K562 (cell line): ENCODE results near the gene DPT. TPM values are rescaled to one million over a fixed set of nuclear protein-coding genes. Genes with fewer than 3 reads are reported as not detected.

Experiments
- NR2C2 ChIP-seq, 2 experiments: fragments of 200-800 bp in 1 of 2; sonication (Bioruptor generic) in 1 of 2; sonication (generic) in 1 of 2; formaldehyde crosslinking in 1 of 2; IDR thresholded peaks; 2 replicates each; pipeline versions ENCODE4 v1.6.1 to v1.8.0; 2016 to 2022; ENCODE audit warnings: mild to moderate bottlenecking in 1 of 2, missing compliant biosample characterization in 1 of 2, missing genetic modification characterization in 1 of 2, missing genetic modification reagents in 1 of 2
- YY1 ChIP-seq, 3 experiments: IDR thresholded peaks; 2 replicates each; pipeline ENCODE4 v1.6.1; 2011; ENCODE audit warnings: low read length in 2 of 3, mild to moderate bottlenecking in 2 of 3, moderate library complexity in 2 of 3, borderline replicate concordance in 1 of 3, control low read depth in 1 of 3, low read depth in 1 of 3; ENCODE audit not compliant: insufficient read depth in 3 of 3, insufficient replicate concordance in 2 of 3, control insufficient read depth in 1 of 3, insufficient read length in 1 of 3; ENCODE audit errors: extremely low read depth in 1 of 3
- ZBED1 ChIP-seq: IDR thresholded peaks from 2 replicates; pipeline ENCODE4 v1.6.1; 2014
- ZBTB8A ChIP-seq: fragments of 450-650 bp; IDR thresholded peaks from 2 replicates; pipeline ENCODE4 v1.6.1; 2018; ENCODE audit warnings: mild to moderate bottlenecking, moderate library complexity; ENCODE audit not compliant: partially characterized antibody
- ZNF175 ChIP-seq: fragments of 200-800 bp; sonication (Bioruptor generic); IDR thresholded peaks from 2 replicates; pipeline ENCODE4 v1.6.1; 2016; ENCODE audit warnings: low read depth, mild to moderate bottlenecking, missing genetic modification characterization, missing compliant biosample characterization
- polyA plus RNA-seq, 8 experiments: library from polyadenylated mRNA; depleted of rRNA in 4 of 8; stranded (reverse) in 5 of 8; unstranded in 3 of 8; fragments of >200 nt; fragmentation: Nextera tagmentation in 2 of 8; fragmentation: Illumina TruSeq in 1 of 8; extraction: Ambion mirVana in 2 of 8; extraction: Trizol in 1 of 8; gene quantifications; 2 replicates each; pipeline versions ENCODE4 v1.2.1 to v1.2.3, GENCODE V29; 2011 to 2014; ENCODE audit warnings: inconsistent platforms in 1 of 8, missing spikeins in 1 of 8
- total RNA-seq, 7 experiments: library from RNA; depleted of rRNA in 6 of 7; stranded (reverse); fragments of >200 nt in 6 of 7; fragmentation: Illumina TruSeq in 2 of 7; extraction: Trizol in 2 of 7; gene quantifications; 2 replicates each; pipeline versions ENCODE4 v1.2.1 to v1.2.3, GENCODE V29; 2011 to 2021; ENCODE audit warnings: low replicate concordance in 1 of 7
- TF ChIP-seq, protein P1 (sequence below): sonication (generic); formaldehyde crosslinking; IDR thresholded peaks from 2 replicates; pipeline ENCODE4 v1.8.0; 2022; ENCODE audit warnings: mild to moderate bottlenecking, missing genetic modification reagents
- TF ChIP-seq, protein P2 (sequence below): fragments of 450-650 bp; IDR thresholded peaks from 2 replicates; pipeline ENCODE4 v1.6.1; 2016; ENCODE audit warnings: antibody characterized with exemption

DPT gene
- total and polyA plus RNA-seq, 9 of the 15 experiments (the other 6 are each of a cell fraction or from before 2014, with no cell fraction given), result not detected

DNA sequence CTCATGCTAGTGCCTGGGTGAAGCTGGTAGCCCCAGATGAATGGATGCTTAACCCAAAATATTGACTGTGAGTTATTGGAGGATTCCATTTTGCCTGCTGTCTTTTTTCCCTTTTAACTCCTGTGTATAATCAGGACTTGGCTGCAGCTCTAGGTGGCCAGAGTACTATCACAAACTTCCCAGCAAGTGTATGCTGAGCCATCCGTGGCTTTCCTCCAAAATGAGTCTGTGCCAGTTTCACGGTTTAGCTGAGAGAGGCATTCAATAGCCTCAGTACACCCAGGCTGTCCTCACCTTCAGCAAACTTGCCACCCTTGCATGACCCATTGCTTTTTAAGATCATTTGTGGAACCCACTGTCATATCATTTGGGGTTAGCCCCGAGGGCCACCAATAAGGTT is 5.3 kb upstream of the DPT start (continued):
- TF ChIP-seq, protein P1, sequence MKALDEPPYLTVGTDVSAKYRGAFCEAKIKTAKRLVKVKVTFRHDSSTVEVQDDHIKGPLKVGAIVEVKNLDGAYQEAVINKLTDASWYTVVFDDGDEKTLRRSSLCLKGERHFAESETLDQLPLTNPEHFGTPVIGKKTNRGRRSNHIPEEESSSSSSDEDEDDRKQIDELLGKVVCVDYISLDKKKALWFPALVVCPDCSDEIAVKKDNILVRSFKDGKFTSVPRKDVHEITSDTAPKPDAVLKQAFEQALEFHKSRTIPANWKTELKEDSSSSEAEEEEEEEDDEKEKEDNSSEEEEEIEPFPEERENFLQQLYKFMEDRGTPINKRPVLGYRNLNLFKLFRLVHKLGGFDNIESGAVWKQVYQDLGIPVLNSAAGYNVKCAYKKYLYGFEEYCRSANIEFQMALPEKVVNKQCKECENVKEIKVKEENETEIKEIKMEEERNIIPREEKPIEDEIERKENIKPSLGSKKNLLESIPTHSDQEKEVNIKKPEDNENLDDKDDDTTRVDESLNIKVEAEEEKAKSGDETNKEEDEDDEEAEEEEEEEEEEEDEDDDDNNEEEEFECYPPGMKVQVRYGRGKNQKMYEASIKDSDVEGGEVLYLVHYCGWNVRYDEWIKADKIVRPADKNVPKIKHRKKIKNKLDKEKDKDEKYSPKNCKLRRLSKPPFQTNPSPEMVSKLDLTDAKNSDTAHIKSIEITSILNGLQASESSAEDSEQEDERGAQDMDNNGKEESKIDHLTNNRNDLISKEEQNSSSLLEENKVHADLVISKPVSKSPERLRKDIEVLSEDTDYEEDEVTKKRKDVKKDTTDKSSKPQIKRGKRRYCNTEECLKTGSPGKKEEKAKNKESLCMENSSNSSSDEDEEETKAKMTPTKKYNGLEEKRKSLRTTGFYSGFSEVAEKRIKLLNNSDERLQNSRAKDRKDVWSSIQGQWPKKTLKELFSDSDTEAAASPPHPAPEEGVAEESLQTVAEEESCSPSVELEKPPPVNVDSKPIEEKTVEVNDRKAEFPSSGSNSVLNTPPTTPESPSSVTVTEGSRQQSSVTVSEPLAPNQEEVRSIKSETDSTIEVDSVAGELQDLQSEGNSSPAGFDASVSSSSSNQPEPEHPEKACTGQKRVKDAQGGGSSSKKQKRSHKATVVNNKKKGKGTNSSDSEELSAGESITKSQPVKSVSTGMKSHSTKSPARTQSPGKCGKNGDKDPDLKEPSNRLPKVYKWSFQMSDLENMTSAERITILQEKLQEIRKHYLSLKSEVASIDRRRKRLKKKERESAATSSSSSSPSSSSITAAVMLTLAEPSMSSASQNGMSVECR, result no peak
- no peak for TF ChIP-seq YY1 (IDR thresholded peaks at IDR 0.05; ENCODE audit: borderline replicate concordance in 1 of 3, control insufficient read depth in 1 of 3, extremely low read depth in 1 of 3, insufficient read depth in 3 of 3, insufficient read length in 1 of 3, insufficient replicate concordance in 2 of 3, low read depth in 1 of 3, low read length in 2 of 3)
- no peak for TF ChIP-seq NR2C2 (CRISPR knock-in tag; IDR thresholded peaks at IDR 0.05)
- TF ChIP-seq NR2C2 (tag; IDR thresholded peaks at IDR 0.05), result no peak
- no peak for TF ChIP-seq ZBTB8A
- TF ChIP-seq ZBED1, result no peak
- TF ChIP-seq, protein P2, sequence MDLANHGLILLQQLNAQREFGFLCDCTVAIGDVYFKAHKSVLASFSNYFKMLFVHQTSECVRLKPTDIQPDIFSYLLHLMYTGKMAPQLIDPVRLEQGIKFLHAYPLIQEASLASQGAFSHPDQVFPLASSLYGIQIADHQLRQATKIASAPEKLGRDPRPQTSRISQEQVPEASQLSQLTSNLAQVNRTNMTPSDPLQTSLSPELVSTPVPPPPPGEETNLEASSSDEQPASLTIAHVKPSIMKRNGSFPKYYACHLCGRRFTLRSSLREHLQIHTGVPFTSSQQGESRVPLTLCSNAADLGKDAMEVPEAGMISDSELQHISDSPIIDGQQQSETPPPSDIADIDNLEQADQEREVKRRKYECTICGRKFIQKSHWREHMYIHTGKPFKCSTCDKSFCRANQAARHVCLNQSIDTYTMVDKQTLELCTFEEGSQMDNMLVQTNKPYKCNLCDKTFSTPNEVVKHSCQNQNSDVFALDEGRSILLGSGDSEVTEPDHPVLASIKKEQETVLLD, result no peak
- TF ChIP-seq ZNF175 (CRISPR knock-in tag), result no peak
